HepG2 (cell line): ENCODE data around the gene SPDYE4. TPM values are rescaled to one million over a fixed set of nuclear protein-coding genes. Genes with fewer than 3 reads are reported as not detected.

Experiments
- ATAC-seq: fragments of 200-7000 bp; cut with Tn5 transposase; 3 replicates; pipeline ENCODE4 v1.9.1; 2020; ENCODE audit warnings: mild to moderate bottlenecking, moderate library complexity
- BruUV-seq: library from RNA; stranded (reverse); fragments of 400-500 nt; replicated peaks from 2 replicates; lab custom pipeline; 2021; lab: Mats Ljungman, UMichigan
- CTCF ChIA-PET: fragments of 300-600 bp; formaldehyde crosslinking; extraction: SDS; loops from one replicate; lab custom pipeline; 2021; ENCODE audit warnings: low total read pairs, inconsistent platforms, low intra/inter-chr PET ratio; lab: Yijun Ruan, JAX
- POLR2A ChIA-PET: fragments of 350-600 bp; sonication (Branson Sonifier 250); formaldehyde crosslinking; loops from one replicate; lab custom pipeline; 2020; ENCODE audit warnings: antibody characterized with exemption, inconsistent platforms; lab: Yijun Ruan, JAX
- DNase-seq: peaks from one replicate; pipeline ENCODE4 v3.0.0-alpha.2; 2015; ENCODE audit warnings: low spot score
- FAIRE-seq: peaks from 3 replicates; lab custom pipeline; 2011; peaks lifted over from hg19 to GRCh38; lab: Jason Lieb, UNC
- H2AFZ ChIP-seq: one replicate; pipeline ENCODE4 v1.6.1; 2011; ENCODE audit warnings: low read length, inconsistent platforms
- H3K27ac ChIP-seq: fragments of 300-600 bp; 3 replicates; pipeline ENCODE4 v1.8.0; 2011; ENCODE audit warnings: mixed run types, mild to moderate bottlenecking, mixed read lengths, low read length, inconsistent platforms; ENCODE audit not compliant: insufficient read depth; ENCODE audit errors: extremely low read length
- H3K27me3 ChIP-seq, 2 experiments: fragments of 200-600 bp in 1 of 2; 2 replicates in 1 of 2; 3 replicates in 1 of 2; pipeline versions ENCODE4 v1.6.0 to v1.8.0; 2011; ENCODE audit warnings: low read length in 2 of 2, mild to moderate bottlenecking in 2 of 2, moderate library complexity in 2 of 2, inconsistent platforms in 1 of 2; ENCODE audit not compliant: insufficient read depth in 2 of 2, control insufficient read depth in 1 of 2
- H3K36me3 ChIP-seq, 2 experiments: fragments of 200-600 bp in 1 of 2; replicated peaks in 1 of 2; 2 replicates in 1 of 2; 3 replicates in 1 of 2; pipeline versions ENCODE4 v1.5.1 to v1.8.0; 2011; ENCODE audit warnings: low read length in 2 of 2, inconsistent platforms in 1 of 2; ENCODE audit not compliant: insufficient read depth in 2 of 2, control insufficient read depth in 1 of 2
- H3K4me1 ChIP-seq: 2 replicates; pipeline ENCODE4 v1.5.1; 2012; ENCODE audit warnings: low read length, inconsistent platforms; ENCODE audit not compliant: insufficient read depth
- H3K4me2 ChIP-seq: 2 replicates; pipeline ENCODE4 v1.6.0; 2011; ENCODE audit warnings: low read depth, low read length, inconsistent platforms
- H3K4me3 ChIP-seq, 3 experiments: fragments of 200-600 bp in 1 of 3; sonication (generic), shearing (Covaris generic) in 1 of 3; replicated peaks in 1 of 3; 2 replicates each; pipeline ENCODE4 v1.5.1; 2011 to 2016; ENCODE audit warnings: low read length in 3 of 3, inconsistent platforms in 2 of 3, low read depth in 2 of 3, mild to moderate bottlenecking in 2 of 3, control low read depth in 1 of 3, mixed read lengths in 1 of 3; ENCODE audit not compliant: insufficient read depth in 1 of 3
- H3K79me2 ChIP-seq: one replicate; pipeline ENCODE4 v1.6.1; 2011; ENCODE audit warnings: low read length, inconsistent platforms; ENCODE audit not compliant: insufficient read depth
- H3K9ac ChIP-seq: 2 replicates; pipeline ENCODE4 v1.6.0; 2011; ENCODE audit warnings: mild to moderate bottlenecking, low read depth, low read length, inconsistent platforms; ENCODE audit not compliant: insufficient read depth
- H3K9me3 ChIP-seq: 2 replicates; pipeline ENCODE4 v1.5.1; 2012; ENCODE audit warnings: mild to moderate bottlenecking, low read length
- H4K20me1 ChIP-seq: 2 replicates; pipeline ENCODE4 v1.6.0; 2011; ENCODE audit warnings: inconsistent platforms, mild to moderate bottlenecking, low read length, moderate library complexity; ENCODE audit not compliant: insufficient read depth
- GATAD2A ChIP-seq: IDR thresholded peaks from 2 replicates; pipeline ENCODE4 v1.6.1; 2016
- MBNL3 ChIP-seq: fragments of 250-450 bp; sonication (Bioruptor Pico); conservative IDR thresholded peaks from 2 replicates; pipeline ENCODE4 v1.8.0; 2022; ENCODE audit warnings: mild to moderate bottlenecking, inconsistent platforms
- SCMH1 ChIP-seq: sonication (generic); formaldehyde crosslinking; IDR thresholded peaks from 2 replicates; pipeline ENCODE4 v1.9.0; 2021; ENCODE audit warnings: missing genetic modification reagents, mild to moderate bottlenecking, borderline replicate concordance
- SNAPC2 ChIP-seq: sonication (generic); formaldehyde crosslinking; IDR thresholded peaks from 2 replicates; pipeline ENCODE4 v1.8.1; 2022; ENCODE audit warnings: mild to moderate bottlenecking, missing genetic modification reagents
- TEF ChIP-seq: sonication (generic); formaldehyde crosslinking; IDR thresholded peaks from 2 replicates; pipeline ENCODE4 v1.5.0; 2020; ENCODE audit warnings: missing genetic modification reagents
- U2AF2 ChIP-seq: fragments of 200-400 bp; formaldehyde crosslinking; IDR thresholded peaks from 2 replicates; pipeline ENCODE4 v1.6.1; 2017; ENCODE audit warnings: low read depth, mild to moderate bottlenecking, low read length
- ZC3H13 ChIP-seq: sonication (generic); formaldehyde crosslinking; IDR thresholded peaks from 2 replicates; pipeline ENCODE4 v1.8.1; 2023; ENCODE audit warnings: mild to moderate bottlenecking, missing genetic modification reagents, moderate library complexity
- ZNF44 ChIP-seq: sonication (generic); formaldehyde crosslinking; IDR thresholded peaks from 2 replicates; pipeline ENCODE4 v1.5.1; 2020; ENCODE audit warnings: mild to moderate bottlenecking, missing genetic modification reagents
- ZNF597 ChIP-seq: sonication (generic); formaldehyde crosslinking; IDR thresholded peaks from 2 replicates; pipeline ENCODE4 v1.5.0; 2020; ENCODE audit warnings: missing genetic modification reagents
- ZNF878 ChIP-seq: sonication (generic); formaldehyde crosslinking; IDR thresholded peaks from 2 replicates; pipeline ENCODE4 v1.8.1; 2023; ENCODE audit warnings: mild to moderate bottlenecking, missing genetic modification reagents, moderate library complexity
- WGBS: methylation state at CpG from one replicate; pipeline ENCODE4 v1.1.6; 2017; ENCODE audit warnings: low lambda C conversion rate; 5-methylcytosine and 5-hydroxymethylcytosine counted together
- in situ Hi-C: cut with HindIII; loops from 2 replicates; pipeline ENCODE4 v1.10.0; 2017; ENCODE audit warnings: low pct_unique_long_range_greater_than_20kb; ENCODE audit not compliant: extremely low pct_ligation_motif_present
- intact Hi-C: fragments of 100-400 bp; cut with micrococcal nuclease; formaldehyde crosslinking; loops from one replicate; pipeline ENCODE4 v1.10.0; 2022; ENCODE audit not compliant: unreplicated experiment
- polyA plus RNA-seq, 8 experiments: library from polyadenylated mRNA; depleted of rRNA in 3 of 8; stranded (reverse) in 7 of 8; unstranded in 1 of 8; fragments of >200 nt; fragmentation: Illumina TruSeq in 4 of 8; extraction: Trizol in 4 of 8; gene quantifications; 2 replicates each; pipeline versions ENCODE4 v1.2.1 to v1.2.3, GENCODE V29; 2011 to 2016; ENCODE audit warnings: low read depth in 4 of 8, missing spikeins in 1 of 8, mixed read lengths in 1 of 8; ENCODE audit not compliant: insufficient read depth in 1 of 8
- total RNA-seq, 5 experiments: library from RNA; depleted of rRNA; stranded (reverse); fragments of >200 nt; fragmentation: Illumina TruSeq; extraction: Trizol; gene quantifications; 2 replicates each; pipeline ENCODE4 v1.2.3, GENCODE V29; 2016; ENCODE audit warnings: low read depth in 1 of 5

The SPDYE4 gene
- total and polyA plus RNA-seq, 2 of the 13 experiments (the other 11 are each of a cell fraction or from before 2014, with no cell fraction given) = not detected

- Histone ChIP-seq H3K36me3 (no peaks in the 10 kb centered on the region), H2AFZ (no peak overlapping the region), H3K4me3 (no peak overlapping the region), H3K9ac (no peak overlapping the region)
- ATAC-seq = no peak
- in situ Hi-C loops = no loop called here
- POLR2A ChIA-PET = no interaction called here
- CTCF ChIA-PET = no interaction called here
- DNase-seq = no peak
- TF ChIP-seq SNAPC2 (CRISPR knock-in tag) (no peak), SCMH1 (CRISPR knock-in tag) (no peak), ZC3H13 (no peak), MBNL3 (CRISPR knock-in tag) (no peak), ZNF44 (CRISPR knock-in tag) (no peak), TEF (CRISPR knock-in tag) (no peak)
- TF ChIP-seq, all 625 proteins: peak for 0
- Histone ChIP-seq H3K9me3 (no peaks in the 10 kb centered on the region), H3K4me1 (no peaks in the 10 kb centered on the region), H3K27ac (no peak overlapping the region), H3K4me2 (no peak overlapping the region), H3K27me3 (peaks cover 8 to 70% of the 10 kb centered on the region in 2 experiments), H4K20me1 (no peaks in the 10 kb centered on the region), H3K79me2 (no peaks in the 10 kb centered on the region)
- intact Hi-C loops = no loop called here
- WGBS = 11% methylated on average over 13 of the region's 13 CpGs
- FAIRE-seq = no peak
- no TSS peak for BruUV-seq
These were observed 1.2 kb downstream of the SPDYE4 start for GRCh38 chr17:8757189-8757588.

- no peaks in the 10 kb centered on the region for H3K9me3 ChIP-seq
- FAIRE-seq = no peak
- H3K27me3 ChIP-seq = peaks cover 8 to 64% of the 10 kb centered on the region in 2 experiments
- in situ Hi-C loops (no loop called here), intact Hi-C loops (no loop called here)
- H3K4me3 ChIP-seq = no peak overlapping the region
- no peaks in the 10 kb centered on the region for H3K36me3 ChIP-seq
- no peak for DNase-seq
- TF ChIP-seq U2AF2 (no peak), ZNF597 (CRISPR knock-in tag) (no peak), GATAD2A (no peak), ZNF878 (no peak)
- H4K20me1 ChIP-seq = no peaks in the 10 kb centered on the region
- POLR2A ChIA-PET = no interaction called here
- WGBS = 19% methylated on average over 12 of the region's 12 CpGs
- H3K4me1 ChIP-seq = no peaks in the 10 kb centered on the region
- H3K9ac ChIP-seq = no peak overlapping the region
- no TSS peak for BruUV-seq
- no peak overlapping the region for H3K4me2 ChIP-seq
- no peak overlapping the region for H3K27ac ChIP-seq
- no peaks in the 10 kb centered on the region for H3K79me2 ChIP-seq
- no peak for ATAC-seq
- no peak overlapping the region for H2AFZ ChIP-seq
- CTCF ChIA-PET = no interaction called here
These were observed 2.6 kb downstream of the SPDYE4 start for GRCh38 chr17:8755590-8756255.
